GM12873 (cell line): ENCODE data around the gene KRT32.

Experiments
- CTCF ChIP-seq: IDR thresholded peaks from 2 replicates; pipeline ENCODE4 v1.5.1; 2012; ENCODE audit warnings: low read depth, mild to moderate bottlenecking, moderate library complexity, low read length, control low read depth; ENCODE audit not compliant: insufficient read depth; ENCODE audit errors: missing control alignments

The KRT32 gene

GRCh38 chr17:41475421-41475820 lies 8.2 kb upstream of the KRT32 start:
- no peak for TF ChIP-seq CTCF

GRCh38 chr17:41474863-41475262 lies 7.7 kb upstream of the KRT32 start:
- no peak for TF ChIP-seq CTCF

DNA sequence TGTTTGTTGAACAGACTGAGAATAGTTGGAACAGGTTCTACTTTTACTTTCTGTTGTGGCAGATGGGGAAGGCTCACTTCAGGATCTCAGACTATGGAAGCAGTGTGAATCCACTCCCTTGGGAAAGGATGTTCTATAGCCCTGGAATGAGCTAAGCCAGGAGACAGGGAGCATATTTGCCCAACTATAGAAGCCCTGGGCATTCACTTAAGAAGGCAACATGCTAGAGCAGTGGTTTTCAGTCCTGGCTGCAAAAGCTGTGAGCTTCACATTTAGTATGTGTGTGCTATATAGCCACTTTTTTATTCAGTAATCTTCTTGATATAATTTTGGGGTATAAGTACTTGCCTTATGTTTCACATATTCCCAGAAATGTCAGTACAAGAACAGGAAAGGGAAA lies 1.2 kb upstream of the KRT32 start:
- no peak for TF ChIP-seq CTCF

- TF ChIP-seq CTCF = no peak
These were observed 375 bp upstream of the KRT32 start for GRCh38 chr17:41467561-41467960.

- TF ChIP-seq CTCF = no peak
These were observed 2.5 kb downstream of the KRT32 start for GRCh38 chr17:41464682-41465081.

DNA sequence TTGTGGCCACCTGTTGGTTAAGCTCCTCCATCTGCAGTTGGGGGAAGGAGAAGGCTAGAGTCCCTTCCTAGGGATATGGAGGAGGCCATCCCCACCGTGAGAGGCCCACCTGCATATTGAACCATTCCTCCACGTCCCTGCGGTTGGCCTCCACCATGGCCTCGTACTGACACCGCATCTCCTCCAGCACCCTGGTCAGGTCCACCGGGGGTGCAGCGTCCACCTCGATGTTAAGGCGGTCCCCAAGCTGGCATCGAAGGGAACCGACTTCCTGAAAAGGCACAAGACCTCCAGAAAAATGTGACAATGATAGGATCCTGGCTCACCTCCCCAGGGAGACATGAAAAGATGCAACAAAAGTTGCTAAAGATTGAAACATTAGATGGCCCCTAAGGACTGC lies 3.0 kb downstream of the KRT32 start:
- TF ChIP-seq CTCF = no peak

- no peak for TF ChIP-seq CTCF
These were observed 3.4 kb downstream of the KRT32 start for GRCh38 chr17:41463746-41464145.
